NCI-H460 (cell line): ENCODE data around the gene BTBD8. TPM values are rescaled to one million over a fixed set of nuclear protein-coding genes. Genes with fewer than 3 reads are reported as not detected.
"Not testable (repeated sequence)": the region's sequence is repeated elsewhere in the genome, so short reads cannot be mapped to it uniquely, and the experiment has no call there.

Experiments
- DNase-seq: peaks from one replicate; pipeline ENCODE4 v3.0.0-alpha.2; 2016; ENCODE audit warnings: low read depth; ENCODE audit errors: extremely low read depth
- polyA plus RNA-seq: library from polyadenylated mRNA; depleted of rRNA; stranded (reverse); fragments of >200 nt; gene quantifications from 2 replicates; pipeline ENCODE4 v1.2.3, GENCODE V29; 2014; cell fraction: nucleus; rRNA removed
- total RNA-seq: library from RNA; depleted of rRNA; stranded (reverse); fragments of >200 nt; shearing (Covaris generic); gene quantifications from 2 replicates; pipeline ENCODE4 v1.2.3, GENCODE V29; 2014; rRNA removed

The BTBD8 gene
- total RNA-seq = 2.1 TPM in 2 replicates
- polyA plus RNA-seq = 2.0 TPM in 2 replicates

DNA sequence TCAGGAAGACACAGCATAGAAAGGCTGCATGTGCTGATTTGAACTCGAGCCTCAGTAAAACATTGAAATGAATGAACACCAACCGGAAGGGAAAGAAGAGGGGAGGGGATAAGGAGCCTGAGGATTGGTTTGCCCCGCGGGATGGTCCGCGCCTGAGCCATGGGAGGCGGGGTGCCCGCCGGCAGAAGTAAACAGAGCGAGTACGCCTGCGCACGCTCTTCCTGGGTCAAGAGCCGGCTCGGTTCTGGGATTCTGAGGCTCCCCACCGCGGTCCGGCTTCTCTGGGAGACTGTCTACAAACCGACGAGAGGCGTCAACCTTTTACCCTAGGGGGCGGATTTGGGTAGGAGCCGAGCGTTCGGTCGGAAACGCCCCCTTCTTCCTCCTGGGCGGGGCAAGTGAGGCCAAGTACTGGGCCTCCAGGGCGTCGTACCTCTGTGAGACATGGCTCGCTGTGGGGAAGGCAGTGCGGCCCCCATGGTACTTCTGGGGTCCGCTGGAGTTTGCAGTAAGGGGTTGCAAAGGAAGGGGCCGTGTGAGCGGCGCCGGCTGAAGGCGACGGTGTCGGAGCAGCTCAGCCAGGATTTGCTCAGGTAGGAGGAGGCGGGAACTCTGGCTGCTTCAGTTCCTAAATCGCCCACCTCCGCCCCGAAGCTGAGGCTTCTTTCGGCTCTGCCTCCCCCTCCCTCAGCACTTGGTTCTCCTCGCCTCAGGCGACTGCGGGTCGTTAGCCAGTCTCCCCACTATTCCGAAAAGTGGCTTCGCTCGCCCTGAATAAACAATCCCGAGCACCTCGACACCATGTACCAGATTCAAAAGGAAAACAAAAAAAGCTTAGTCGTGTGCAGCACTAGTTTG, at the start of gene BTBD8:
Gene BTBD8 (plus strand): TSS at position 218 of the 858 bp plus-strand sequence. CDS start 227 bp downstream, at position 445.
- DNase-seq = peak; percentile 37

DNA sequence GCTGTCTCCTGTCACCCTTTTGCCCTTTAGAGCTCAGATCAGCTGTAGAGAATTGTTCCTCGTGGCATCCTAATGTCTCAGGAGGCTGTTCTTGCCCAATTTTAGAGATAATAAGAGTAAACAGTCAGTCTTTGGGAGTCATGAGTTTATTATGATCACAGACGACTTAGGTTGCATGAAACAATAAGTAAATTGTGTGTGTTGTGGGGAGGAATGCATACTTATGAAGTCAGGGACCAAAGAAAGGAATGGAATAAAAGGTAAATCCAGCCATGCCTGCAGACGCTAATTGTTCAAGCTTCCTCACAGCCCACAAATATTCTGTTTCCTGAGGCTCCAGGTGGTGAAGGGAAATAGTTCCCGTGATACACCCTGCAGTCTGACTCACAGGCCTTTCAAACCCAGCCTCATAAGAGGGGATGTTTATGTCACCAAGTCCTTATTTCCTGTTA, 49.5 kb upstream of the BTBD8 start:
- DNase-seq = no peak

DNA sequence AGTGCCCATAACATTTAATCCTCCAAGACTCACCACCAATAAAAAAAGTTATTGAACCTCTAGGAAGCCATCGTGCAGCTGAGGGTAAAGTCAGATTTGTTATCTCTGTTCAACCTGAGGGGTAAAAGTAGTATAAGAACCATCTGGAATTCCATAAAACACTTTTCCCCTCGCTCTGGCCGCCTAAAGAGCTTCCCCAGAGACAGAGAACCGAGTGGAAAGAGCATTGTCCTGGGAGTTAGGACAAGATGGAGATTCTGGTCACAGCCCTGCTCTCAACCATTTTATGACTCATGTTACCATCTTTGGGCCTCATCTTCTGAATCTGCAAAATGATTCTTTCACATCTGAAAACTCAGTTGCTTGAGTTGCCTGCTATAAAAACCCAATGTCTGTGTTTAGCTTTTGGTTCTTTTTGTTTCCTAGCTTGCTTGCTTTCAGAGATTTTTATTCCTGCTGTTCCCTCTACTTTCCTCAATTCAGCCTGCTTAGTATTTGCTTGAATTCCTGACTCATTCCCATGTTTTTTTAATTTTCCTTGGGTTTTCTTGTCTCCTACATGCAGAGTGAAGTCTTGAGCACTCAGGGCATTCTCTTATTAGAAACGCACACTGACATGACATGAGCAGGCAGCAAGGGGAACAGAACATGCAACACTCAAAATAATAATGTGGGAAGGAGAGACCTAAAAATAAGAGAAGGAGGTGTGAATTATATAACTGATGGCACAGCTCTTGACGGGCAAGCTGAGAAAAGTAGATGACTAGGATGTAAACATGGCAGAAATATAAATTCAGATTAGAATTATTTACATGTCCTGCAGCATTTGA, 48.6 kb upstream of the BTBD8 start:
- no peak for DNase-seq

DNA sequence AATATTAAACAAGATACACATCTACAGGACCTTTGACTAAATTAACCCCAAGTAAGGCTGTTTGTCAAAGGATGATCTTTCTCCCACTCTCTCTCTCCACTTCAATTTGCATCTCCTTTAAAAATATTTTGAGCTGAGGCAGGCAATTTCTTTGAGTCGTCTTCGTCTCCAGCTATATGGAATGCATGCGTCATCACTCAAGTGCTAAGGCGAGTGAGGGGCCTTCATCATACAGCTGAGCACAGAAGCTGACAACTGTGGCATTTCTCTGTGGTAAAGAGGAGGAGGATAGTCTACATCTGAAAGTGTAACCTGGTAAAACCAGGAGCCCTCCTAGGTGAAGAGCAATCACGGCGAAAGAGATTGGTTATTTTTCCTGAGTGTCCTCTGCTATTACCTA, 42.7 kb upstream of the BTBD8 start:
- no peak for DNase-seq

DNA sequence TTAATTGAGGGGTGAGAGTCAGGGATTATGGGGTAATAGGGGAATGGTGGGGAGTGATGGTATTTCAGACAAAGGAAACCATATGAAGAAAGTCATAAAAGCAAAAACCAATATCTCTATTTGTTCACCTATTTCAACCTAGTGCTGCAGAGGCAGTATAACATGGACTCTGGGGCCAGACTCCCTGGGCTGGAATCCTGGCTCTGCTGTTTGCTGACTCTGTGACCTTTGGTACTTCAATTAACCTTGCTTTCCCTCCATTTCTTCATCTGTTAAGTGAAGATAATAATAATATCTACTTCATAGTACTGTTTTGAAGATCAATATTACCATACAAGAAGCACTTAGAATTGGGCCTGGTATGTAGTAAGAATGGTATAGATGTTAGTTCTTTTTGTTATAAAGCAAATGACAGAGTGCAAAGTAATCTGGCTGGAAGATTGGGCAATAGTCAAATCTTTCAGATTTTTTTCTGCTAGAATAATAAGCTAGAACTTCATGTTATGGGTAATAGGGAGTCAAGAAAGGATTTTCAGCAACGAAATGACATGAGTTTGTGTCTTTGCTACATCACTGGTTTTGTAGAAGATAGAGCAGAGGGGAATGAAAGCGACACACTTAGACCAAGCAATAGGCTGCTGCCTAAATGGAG, 41.3 kb upstream of the BTBD8 start:
- no peak for DNase-seq

DNA sequence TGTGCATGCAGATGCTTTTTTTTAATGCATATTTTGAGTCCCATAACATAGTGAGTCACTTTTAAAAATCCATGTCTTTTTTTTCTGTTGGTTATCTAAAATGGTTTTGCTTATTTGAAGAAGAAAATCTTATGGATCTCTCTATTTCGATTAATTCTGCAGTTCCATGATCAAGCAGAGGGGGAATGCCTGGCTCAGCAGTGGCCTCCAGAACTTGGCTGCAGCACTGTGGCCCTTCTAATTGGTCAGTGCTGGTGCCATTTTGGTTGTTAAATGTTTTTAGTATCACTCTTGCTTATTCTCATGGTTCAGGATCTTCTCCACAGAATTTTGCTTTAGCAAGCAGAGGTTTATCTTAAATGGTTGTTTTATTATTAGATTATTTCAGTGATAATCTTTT, 39.2 kb upstream of the BTBD8 start:
- DNase-seq = no peak

DNA sequence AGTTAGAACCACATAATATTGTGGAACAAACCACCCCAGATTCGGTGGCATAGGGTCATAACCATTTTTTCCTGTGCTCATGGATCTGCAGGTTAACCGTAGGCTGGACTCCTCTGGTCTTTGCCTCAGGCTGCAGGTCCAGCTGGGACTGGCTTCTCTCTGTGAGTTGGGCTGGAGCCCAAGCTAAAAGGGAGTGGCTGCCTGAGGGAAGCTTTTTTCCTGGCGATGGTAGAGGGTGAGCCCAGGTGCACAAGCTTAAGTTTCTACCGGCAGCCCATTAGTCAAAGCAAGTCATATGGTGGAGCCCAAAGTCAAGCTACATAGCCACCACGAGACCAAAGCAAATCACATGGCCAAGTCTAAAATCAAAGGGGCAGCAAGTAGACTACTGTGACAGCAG, 36.5 kb upstream of the BTBD8 start:
- no peak for DNase-seq

DNA sequence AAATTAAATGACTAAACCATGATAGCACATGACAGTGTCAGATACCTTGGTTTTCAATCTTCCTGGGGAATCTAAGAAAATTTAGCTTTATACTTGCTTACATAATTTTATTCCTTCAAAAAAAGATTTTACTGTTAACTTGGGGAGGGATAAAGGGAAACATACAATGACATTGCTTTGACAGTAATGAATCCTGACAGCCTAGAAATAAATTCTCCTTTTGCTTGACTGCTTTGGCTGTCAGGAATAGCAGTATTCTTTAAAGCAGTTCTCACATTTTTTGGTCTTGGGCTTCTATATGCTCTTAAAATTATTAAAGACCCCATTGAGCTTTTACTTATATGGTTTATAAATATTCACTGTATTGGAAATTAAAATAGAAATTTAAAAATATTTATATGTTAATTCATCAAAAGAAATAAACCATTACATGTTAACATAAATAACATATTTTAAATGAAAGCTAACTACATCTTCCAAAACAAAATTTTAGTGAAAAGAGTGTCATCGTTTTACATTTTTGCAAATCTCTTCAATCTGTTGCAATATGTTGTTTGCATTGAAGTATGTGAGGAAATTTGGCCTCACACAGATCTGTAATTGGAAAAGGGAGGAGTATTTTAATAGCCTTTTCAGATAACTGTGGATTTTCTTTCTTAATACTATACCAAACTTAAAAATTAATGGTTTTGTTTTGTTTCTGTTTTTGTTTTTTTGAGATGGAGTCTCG, 34.2 kb upstream of the BTBD8 start:
- no peak for DNase-seq

DNA sequence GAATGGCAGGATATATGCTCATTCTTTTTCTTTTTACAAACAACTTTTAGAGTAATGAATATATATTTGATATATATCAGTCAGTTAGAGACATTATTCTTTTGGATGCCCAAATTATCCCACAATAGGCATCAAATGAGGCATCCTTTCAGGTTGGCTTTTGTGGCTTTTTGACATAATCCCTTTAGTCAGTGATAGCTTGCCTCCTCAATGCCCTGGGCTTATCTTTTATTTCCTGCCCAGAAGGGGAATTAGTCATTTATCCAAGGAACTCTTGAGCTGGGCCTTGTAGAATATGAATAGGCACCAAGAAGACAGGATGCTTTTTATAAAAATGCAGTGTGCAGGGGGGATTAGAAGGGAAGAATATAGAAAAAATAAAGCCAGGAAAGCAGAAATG, 28.2 kb upstream of the BTBD8 start:
- no peak for DNase-seq

DNA sequence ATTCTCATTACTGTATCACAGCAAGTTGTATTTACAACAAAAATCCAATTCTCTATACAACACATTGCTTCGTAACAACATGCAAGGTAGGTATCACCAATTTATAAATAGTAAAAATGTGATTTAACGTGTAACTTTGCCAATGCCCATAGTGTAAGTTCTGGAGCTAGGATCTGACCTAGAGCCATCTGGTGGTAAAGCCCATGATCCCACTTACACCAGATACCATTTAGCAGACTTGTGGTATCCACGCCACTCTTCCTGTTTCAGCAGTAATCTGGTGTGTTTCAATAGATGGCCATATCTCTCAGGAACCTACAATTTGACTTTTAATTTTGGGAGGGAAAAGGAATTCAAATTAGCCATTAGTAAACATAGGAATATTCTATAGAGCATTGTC, 15.1 kb upstream of the BTBD8 start:
- no peak for DNase-seq

DNA sequence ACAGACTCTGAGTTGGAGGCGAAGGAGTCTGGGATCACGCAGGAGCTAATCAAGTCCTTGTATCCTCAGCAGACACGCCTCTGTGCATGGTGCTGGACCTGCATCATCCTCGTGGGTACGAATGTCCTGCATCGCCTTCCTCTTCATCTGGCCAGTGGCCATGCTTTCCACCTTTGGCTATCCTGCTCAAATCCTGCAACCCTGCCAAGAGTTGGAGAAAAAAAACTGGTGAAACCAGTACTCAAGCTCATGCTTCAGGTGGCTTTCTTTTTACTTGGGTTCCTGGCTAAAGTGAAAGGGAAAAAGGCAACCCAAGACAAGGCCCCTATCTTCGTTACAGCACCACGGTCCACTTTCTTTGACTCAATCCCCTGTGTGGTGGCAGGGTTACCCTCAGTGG, 13.8 kb upstream of the BTBD8 start:
- DNase-seq = no peak

DNA sequence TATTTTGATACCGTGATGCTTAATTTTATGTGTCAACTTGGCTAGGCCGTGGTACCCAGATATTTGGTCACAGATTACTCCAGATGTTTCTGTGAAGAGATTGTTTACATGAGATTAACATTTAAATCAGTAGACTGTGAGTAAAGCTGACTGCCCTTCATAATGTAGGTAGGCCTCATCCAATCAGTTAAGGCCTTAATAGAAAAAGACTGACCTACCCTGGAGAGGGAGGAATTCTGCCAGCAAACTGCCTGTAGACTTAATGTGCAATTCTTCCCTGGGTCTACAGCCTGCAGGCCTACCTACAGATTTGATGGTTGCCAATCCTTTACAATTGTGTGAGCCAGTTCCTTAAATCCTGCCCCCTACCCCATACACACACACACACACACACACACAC, 9.3 kb upstream of the BTBD8 start:
- no peak for DNase-seq

DNA sequence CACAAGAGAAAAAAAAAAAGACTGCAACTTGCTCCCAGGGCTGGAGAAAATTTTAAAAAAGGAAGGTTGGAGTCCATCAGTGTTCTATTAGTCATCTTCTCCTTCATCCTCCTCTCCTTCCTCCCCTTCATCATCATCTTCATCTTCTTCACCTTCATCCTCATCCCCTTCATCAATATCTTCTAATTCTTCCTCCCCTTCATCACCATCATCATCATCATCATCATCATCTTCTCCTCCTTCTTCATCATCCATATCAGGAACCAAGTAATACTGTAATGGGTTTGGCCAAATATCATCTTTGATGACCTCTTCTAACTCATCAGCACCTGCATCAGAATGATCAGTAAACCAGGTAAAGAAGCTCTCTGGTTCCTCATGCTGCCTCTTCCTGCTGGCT, 5.7 kb upstream of the BTBD8 start:
- DNase-seq = not testable (repeated sequence)

DNA sequence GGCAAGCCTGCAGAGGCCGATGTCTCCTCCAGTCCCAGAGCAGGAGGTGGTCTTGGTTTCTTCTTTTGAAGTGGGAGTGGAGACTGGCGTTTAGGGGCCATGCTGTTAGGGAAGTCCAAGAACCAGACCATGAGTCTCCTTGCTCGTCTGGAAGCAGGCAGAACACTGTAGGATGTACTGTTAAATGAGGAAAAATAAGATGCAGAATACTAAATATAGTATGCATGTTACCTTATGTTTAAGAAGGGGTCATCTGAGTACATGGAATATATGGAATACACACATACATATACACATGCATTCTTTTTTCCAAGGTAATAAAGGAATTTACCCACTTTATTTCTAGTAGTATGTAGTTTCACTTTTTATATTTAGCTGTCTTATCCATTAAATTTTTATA, 4.8 kb upstream of the BTBD8 start, which contains the start of gene SETSIP:
Gene SETSIP (minus strand): TSS at position 101 of the 400 bp plus-strand sequence. CDS start 0 bp downstream, at position 101.
- DNase-seq = no peak

DNA sequence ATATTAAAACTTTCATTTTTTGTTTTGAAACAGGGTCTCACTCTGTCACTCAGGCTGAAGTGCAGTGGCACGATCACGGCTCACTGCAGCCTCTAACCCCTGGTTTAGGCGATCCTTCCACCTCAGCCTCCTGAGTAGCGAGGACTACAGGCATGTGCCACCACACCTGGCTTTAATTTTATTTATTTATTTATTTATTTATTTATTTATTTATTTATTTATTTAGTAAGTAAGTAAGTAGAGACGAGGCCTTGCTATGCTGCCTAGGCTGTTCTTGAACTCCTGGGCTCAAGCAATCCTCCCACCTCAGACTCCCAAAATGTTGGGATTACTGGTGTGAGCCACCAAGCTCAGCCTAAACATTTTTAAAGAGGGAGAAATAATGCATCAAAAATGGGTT, 3.8 kb upstream of the BTBD8 start:
- DNase-seq = no peak

DNA sequence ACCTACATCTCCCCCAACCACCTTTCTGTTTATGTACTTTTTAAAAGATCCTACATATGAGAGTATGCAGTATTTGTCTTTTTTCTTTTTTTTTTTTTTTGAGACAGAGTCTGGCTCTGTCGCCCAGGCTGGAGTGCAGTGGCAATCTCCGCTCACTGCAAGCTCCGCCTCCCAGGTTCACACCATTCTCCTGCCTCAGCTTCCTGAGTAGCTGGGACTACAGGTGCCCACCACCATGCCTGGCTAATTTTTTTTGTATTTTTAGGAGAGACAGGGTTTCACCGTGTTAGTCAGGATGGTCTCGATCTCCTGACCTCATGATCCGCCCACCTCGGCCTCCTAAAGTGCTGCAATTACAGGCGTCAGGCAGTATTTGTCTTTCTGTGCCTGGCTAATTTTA, 2.1 kb upstream of the BTBD8 start:
- DNase-seq = not testable (repeated sequence)

DNA sequence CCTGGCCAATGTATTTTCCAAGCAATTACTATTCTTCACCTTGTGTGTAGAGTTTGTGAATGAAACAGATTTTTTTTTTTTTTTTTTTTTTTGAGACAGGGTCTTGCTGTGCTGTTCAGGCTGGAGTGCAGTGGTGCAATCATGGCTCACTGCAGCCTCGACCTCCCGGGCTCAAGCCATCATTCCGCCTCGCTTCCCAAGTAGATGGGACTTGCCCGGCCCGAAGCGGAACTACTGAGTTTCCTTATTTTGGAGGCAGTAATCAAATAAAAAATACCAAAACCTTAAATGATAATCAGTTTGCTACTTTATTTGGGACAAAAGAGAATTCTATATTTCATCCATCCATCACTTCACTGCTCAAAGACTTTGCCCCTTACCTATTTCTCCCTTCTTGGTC, 704 bp upstream of the BTBD8 start:
- DNase-seq = no peak

DNA sequence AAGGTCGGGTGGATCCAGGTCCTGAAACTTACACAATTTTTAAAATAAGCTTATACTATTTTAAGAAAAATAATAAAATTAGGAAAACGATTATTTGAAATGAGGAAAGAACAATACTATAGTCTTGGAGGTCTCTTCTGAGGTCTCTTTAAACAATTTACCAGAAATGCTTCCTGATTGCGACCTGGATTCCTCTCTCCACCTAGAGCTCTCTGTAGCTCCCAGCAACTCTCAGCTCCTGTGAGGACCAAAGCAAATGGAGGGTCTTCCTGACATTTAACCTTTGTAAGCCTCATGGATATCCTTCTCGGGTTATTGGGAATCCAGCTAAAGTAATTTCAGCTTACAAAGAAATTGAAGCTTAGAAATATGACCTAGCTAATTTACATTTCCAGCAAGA, 886 bp downstream of the BTBD8 start:
- no peak for DNase-seq

DNA sequence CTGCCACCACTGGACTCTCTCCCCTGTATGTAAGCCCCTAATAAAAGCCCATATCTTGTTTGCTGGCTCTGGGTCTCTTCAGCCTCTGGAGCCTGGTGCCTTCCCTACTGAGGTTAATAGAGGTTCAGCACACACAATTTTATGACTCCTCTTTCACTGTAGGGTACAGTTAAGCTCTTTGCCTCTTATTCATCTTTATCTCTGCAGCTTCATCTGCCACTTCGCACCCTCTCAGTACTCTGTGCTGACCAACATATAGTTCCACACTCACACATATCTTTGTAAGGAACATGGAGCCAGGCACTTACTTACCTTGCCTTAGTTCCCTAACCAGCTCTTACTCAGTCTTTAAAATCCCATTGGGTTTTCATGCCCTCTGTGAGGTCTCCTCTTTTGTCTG, 4.5 kb downstream of the BTBD8 start:
- DNase-seq = no peak

DNA sequence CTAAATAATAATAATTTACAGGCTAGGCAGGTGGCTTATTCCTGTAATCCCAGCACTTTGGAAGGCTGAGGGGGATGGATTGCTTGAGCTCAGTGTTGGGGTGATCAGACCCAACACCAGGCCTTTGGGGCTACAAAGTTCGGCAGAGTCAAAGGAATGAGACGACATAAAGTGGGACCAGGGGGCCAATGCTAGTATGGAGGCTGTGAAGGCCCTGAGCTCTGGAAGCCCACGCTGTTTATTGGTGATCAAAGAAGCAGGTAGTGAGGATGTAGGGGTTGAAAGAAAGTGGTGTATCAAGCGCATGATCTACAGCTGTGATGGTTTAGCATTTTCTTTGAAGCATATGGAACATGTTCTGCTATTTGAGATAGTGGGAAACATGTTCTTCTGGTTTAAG, 5.6 kb downstream of the BTBD8 start:
- no peak for DNase-seq
